Adrenal gland (tissue), 5 donors: ENCODE data around the gene TBXAS1.

Experiments used
- POLR2A ChIP-seq, 2 donors: fragments of 450-650 bp; IDR thresholded peaks; one replicate each; pipeline ENCODE4 v1.6.1; 2017; ENCODE audit warnings: antibody characterized with exemption in 2 of 2, mild to moderate bottlenecking in 2 of 2, moderate library complexity in 1 of 2
- TF ChIP-seq, protein P1 (sequence below), 6 experiments: fragments of 450-650 bp in 4 of 6; fragments of 200-600 bp in 2 of 6; sonication (generic) in 1 of 6; IDR thresholded peaks; 1 replicate in 5 of 6; 2 replicates in 1 of 6; pipeline versions ENCODE4 v1.5.1 to v1.8.0; 2016 to 2021; ENCODE audit warnings: antibody characterized with exemption in 6 of 6, mild to moderate bottlenecking in 2 of 6, moderate library complexity in 1 of 6
- donor health status: DM: no; HTN: no; CAD: no.

DNA sequence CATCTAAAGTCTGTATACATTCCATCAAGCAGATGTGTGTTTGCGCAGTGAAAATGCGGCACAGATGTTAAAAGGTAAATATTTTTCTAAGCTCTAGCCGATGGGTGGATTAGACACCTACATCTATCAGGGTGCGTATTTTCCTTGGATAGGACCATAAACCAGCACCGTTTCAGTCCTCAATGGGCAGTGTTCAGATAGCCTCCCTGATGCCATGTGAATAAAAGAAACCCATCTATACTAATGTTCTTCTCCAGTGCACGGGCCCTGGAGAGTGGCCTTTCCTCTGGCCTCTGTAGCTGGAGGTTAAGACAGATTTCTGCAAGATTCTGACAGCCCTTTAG lies 130.2 kb downstream of the TBXAS1 start:
- TF ChIP-seq, protein P1, sequence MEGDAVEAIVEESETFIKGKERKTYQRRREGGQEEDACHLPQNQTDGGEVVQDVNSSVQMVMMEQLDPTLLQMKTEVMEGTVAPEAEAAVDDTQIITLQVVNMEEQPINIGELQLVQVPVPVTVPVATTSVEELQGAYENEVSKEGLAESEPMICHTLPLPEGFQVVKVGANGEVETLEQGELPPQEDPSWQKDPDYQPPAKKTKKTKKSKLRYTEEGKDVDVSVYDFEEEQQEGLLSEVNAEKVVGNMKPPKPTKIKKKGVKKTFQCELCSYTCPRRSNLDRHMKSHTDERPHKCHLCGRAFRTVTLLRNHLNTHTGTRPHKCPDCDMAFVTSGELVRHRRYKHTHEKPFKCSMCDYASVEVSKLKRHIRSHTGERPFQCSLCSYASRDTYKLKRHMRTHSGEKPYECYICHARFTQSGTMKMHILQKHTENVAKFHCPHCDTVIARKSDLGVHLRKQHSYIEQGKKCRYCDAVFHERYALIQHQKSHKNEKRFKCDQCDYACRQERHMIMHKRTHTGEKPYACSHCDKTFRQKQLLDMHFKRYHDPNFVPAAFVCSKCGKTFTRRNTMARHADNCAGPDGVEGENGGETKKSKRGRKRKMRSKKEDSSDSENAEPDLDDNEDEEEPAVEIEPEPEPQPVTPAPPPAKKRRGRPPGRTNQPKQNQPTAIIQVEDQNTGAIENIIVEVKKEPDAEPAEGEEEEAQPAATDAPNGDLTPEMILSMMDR (IDR thresholded peaks at IDR 0.05), result no peak
- no peak for TF ChIP-seq POLR2A (IDR thresholded peaks at IDR 0.05)
